HepG2 (cell line): ENCODE results near the gene ALKBH5. TPM values are rescaled to one million over a fixed set of nuclear protein-coding genes. Genes with fewer than 3 reads are reported as not detected.
A peak's percentile ranks its signal among the peaks of the same experiment; 100 is the strongest.

Source experiments
- ATAD3A ChIP-seq: sonication (generic); formaldehyde crosslinking; IDR thresholded peaks from 2 replicates; pipeline ENCODE4 v1.4.0; 2020; ENCODE audit warnings: missing genetic modification reagents
- CEBPB ChIP-seq: IDR thresholded peaks from 2 replicates; pipeline ENCODE4 v1.6.1; 2011; ENCODE audit warnings: low read depth, low read length, improper control_type of control experiment, borderline replicate concordance
- FOXC1 ChIP-seq: sonication (generic); formaldehyde crosslinking; IDR thresholded peaks from 2 replicates; pipeline ENCODE4 v1.8.0; 2022; ENCODE audit warnings: mild to moderate bottlenecking, missing genetic modification reagents, borderline replicate concordance
- GABPB1 ChIP-seq: IDR thresholded peaks from 2 replicates; pipeline ENCODE4 v1.6.1; 2016; ENCODE audit warnings: mild to moderate bottlenecking, missing genetic modification reagents, moderate library complexity, missing compliant biosample characterization
- IRF2 ChIP-seq: IDR thresholded peaks from 2 replicates; pipeline ENCODE4 v1.6.1; 2018; ENCODE audit warnings: missing genetic modification reagents, missing compliant biosample characterization
- JUN ChIP-seq: sonication (generic); formaldehyde crosslinking; IDR thresholded peaks from 2 replicates; pipeline ENCODE4 v1.4.0; 2020; ENCODE audit warnings: mild to moderate bottlenecking, missing genetic modification reagents
- NCOR1 ChIP-seq: fragments of 200-600 bp; sonication (generic); IDR thresholded peaks from 2 replicates; pipeline ENCODE4 v1.7.0; 2017; ENCODE audit warnings: antibody characterized with exemption, low read length, borderline replicate concordance
- PHF20 ChIP-seq: sonication (generic); formaldehyde crosslinking; IDR thresholded peaks from 2 replicates; pipeline ENCODE4 v1.5.0; 2020; ENCODE audit warnings: mild to moderate bottlenecking, missing genetic modification reagents
- PHF21A ChIP-seq: sonication (generic); formaldehyde crosslinking; IDR thresholded peaks from 2 replicates; pipeline ENCODE4 v1.5.0; 2020; ENCODE audit warnings: mild to moderate bottlenecking, missing genetic modification reagents
- SALL1 ChIP-seq: sonication (generic); formaldehyde crosslinking; IDR thresholded peaks from 2 replicates; pipeline ENCODE4 v1.8.0; 2022; ENCODE audit warnings: mild to moderate bottlenecking, missing genetic modification reagents
- TCF7 ChIP-seq: sonication (generic); IDR thresholded peaks from 2 replicates; pipeline ENCODE4 v1.6.1; 2016; ENCODE audit warnings: antibody characterized with exemption, low read depth
- TEAD3 ChIP-seq: optimal IDR thresholded peaks from 2 replicates; pipeline ENCODE3; 2016; ENCODE audit warnings: borderline replicate concordance
- ZNF12 ChIP-seq: sonication (generic); formaldehyde crosslinking; IDR thresholded peaks from 2 replicates; pipeline ENCODE4 v1.5.0; 2020; ENCODE audit warnings: missing genetic modification reagents
- ZNF331 ChIP-seq: sonication (generic); formaldehyde crosslinking; IDR thresholded peaks from 2 replicates; pipeline ENCODE4 v1.4.0; 2020; ENCODE audit warnings: missing genetic modification reagents
- ZNF615 ChIP-seq: sonication (generic); formaldehyde crosslinking; IDR thresholded peaks from 2 replicates; pipeline ENCODE4 v1.5.0; 2020; ENCODE audit warnings: mild to moderate bottlenecking, missing genetic modification reagents, borderline replicate concordance
- polyA plus RNA-seq, 8 experiments: library from polyadenylated mRNA; depleted of rRNA in 3 of 8; stranded (reverse) in 7 of 8; unstranded in 1 of 8; fragments of >200 nt; fragmentation: Illumina TruSeq in 4 of 8; extraction: Trizol in 4 of 8; gene quantifications; 2 replicates each; pipeline versions ENCODE4 v1.2.1 to v1.2.3, GENCODE V29; 2011 to 2016; ENCODE audit warnings: low read depth in 4 of 8, missing spikeins in 1 of 8, mixed read lengths in 1 of 8; ENCODE audit not compliant: insufficient read depth in 1 of 8
- total RNA-seq, 5 experiments: library from RNA; depleted of rRNA; stranded (reverse); fragments of >200 nt; fragmentation: Illumina TruSeq; extraction: Trizol; gene quantifications; 2 replicates each; pipeline ENCODE4 v1.2.3, GENCODE V29; 2016; ENCODE audit warnings: low read depth in 1 of 5
- TF ChIP-seq, protein P1 (sequence below): sonication (generic); formaldehyde crosslinking; IDR thresholded peaks from 2 replicates; pipeline ENCODE4 v1.5.1; 2020; ENCODE audit warnings: mild to moderate bottlenecking, missing genetic modification reagents, moderate library complexity
- TF ChIP-seq, protein P2 (sequence below): sonication (generic); formaldehyde crosslinking; IDR thresholded peaks from 2 replicates; pipeline ENCODE4 v1.8.1; 2023; ENCODE audit warnings: mild to moderate bottlenecking, missing genetic modification reagents
- TF ChIP-seq, protein P3 (sequence below): sonication (generic); formaldehyde crosslinking; IDR thresholded peaks from 2 replicates; pipeline ENCODE4 v1.4.0; 2020; ENCODE audit warnings: missing genetic modification reagents, mild to moderate bottlenecking, borderline replicate concordance
- TF ChIP-seq, protein P4 (sequence below): sonication (generic); formaldehyde crosslinking; IDR thresholded peaks from 2 replicates; pipeline ENCODE4 v1.5.1; 2020; ENCODE audit warnings: missing genetic modification reagents, mild to moderate bottlenecking, borderline replicate concordance

Gene ALKBH5
- total and polyA plus RNA-seq, 2 of the 13 experiments (the other 11 are each of a cell fraction or from before 2014, with no cell fraction given) = 68.9 to 76.9 TPM

DNA sequence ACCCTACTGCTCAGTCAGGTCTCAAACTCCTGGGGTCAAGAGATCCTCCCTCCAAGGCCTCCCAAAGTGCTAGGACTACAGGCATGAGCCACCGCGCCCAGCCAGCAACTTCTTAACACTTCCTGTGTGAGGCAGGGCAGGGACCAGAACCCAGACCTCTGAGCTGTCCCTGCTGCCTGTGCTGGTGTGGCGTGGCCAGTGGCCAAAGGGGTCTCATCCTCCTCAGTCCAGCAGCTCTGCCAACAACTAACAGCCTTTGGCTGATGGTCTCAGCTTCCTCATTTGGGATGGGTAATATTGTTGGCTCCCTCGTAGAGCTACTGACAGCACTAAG is 40.4 kb downstream of the ALKBH5 start (continued):
- TF ChIP-seq TEAD3 (CRISPR knock-in tag) (no peak), NCOR1 (no peak), JUN (CRISPR knock-in tag) (no peak), IRF2 (CRISPR knock-in tag) (no peak), ZNF331 (no peak), CEBPB (no peak), FOXC1 (CRISPR knock-in tag) (0 out of 2 replicates have a peak, but pooled peaks have one; percentile 26), ATAD3A (CRISPR knock-in tag) (no peak), ZNF12 (CRISPR knock-in tag) (no peak), PHF20 (no peak), PHF21A (CRISPR knock-in tag) (no peak), SALL1 (CRISPR knock-in tag) (peak; percentile 17; the same call in 1 of the 2 replicates), ZNF615 (CRISPR knock-in tag) (no peak), GABPB1 (CRISPR knock-in tag) (no peak; the same call in 1 of the 2 replicates), TCF7 (no peak)
- TF ChIP-seq, protein P1, sequence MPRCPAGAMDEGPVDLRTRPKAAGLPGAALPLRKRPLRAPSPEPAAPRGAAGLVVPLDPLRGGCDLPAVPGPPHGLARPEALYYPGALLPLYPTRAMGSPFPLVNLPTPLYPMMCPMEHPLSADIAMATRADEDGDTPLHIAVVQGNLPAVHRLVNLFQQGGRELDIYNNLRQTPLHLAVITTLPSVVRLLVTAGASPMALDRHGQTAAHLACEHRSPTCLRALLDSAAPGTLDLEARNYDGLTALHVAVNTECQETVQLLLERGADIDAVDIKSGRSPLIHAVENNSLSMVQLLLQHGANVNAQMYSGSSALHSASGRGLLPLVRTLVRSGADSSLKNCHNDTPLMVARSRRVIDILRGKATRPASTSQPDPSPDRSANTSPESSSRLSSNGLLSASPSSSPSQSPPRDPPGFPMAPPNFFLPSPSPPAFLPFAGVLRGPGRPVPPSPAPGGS (CRISPR knock-in tag) = 0 out of 2 replicates have a peak, but pooled peaks have one; percentile 7
- TF ChIP-seq, protein P2, sequence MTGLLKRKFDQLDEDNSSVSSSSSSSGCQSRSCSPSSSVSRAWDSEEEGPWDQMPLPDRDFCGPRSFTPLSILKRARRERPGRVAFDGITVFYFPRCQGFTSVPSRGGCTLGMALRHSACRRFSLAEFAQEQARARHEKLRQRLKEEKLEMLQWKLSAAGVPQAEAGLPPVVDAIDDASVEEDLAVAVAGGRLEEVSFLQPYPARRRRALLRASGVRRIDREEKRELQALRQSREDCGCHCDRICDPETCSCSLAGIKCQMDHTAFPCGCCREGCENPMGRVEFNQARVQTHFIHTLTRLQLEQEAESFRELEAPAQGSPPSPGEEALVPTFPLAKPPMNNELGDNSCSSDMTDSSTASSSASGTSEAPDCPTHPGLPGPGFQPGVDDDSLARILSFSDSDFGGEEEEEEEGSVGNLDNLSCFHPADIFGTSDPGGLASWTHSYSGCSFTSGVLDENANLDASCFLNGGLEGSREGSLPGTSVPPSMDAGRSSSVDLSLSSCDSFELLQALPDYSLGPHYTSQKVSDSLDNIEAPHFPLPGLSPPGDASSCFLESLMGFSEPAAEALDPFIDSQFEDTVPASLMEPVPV (CRISPR knock-in tag) = no peak
- TF ChIP-seq, protein P3, sequence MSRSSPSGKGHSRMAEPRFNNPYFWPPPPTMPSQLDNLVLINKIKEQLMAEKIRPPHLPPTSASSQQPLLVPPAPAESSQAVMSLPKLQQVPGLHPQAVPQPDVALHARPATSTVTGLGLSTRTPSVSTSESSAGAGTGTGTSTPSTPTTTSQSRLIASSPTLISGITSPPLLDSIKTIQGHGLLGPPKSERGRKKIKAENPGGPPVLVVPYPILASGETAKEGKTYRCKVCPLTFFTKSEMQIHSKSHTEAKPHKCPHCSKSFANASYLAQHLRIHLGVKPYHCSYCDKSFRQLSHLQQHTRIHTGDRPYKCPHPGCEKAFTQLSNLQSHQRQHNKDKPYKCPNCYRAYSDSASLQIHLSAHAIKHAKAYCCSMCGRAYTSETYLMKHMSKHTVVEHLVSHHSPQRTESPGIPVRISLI (CRISPR knock-in tag) = no peak
- TF ChIP-seq, protein P4, sequence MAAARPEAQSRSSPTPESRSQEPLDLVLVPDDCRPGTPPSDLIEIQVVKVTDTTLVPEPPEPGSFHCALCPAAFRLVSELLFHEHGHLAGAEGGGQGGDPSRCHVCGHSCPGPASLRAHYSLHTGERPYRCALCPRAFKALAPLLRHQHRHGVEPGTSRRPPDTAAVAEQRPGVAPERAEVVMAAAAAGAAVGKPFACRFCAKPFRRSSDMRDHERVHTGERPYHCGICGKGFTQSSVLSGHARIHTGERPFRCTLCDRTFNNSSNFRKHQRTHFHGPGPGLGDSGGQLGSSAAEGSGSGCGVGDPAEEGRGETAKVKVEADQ = no peak
